Lower leg skin (tissue), 4 donors: Measurements from ENCODE around the gene ITGA11. TPM values are rescaled to one million over a fixed set of nuclear protein-coding genes. Genes with fewer than 3 reads are reported as not detected.
A peak's percentile ranks its signal among the peaks of the same experiment; 100 is the strongest.

Experiments
- DNase-seq, 2 donors: peaks; one replicate each; pipeline ENCODE4 v3.0.0-alpha.2; 2019; ENCODE audit warnings: low spot score in 2 of 2
- H3K4me3 ChIP-seq: fragments of 200-600 bp; sonication (generic); 2 replicates; pipeline ENCODE4 v1.5.1; 2017; ENCODE audit warnings: mild to moderate bottlenecking, low read depth; ENCODE audit not compliant: poor library complexity, severe bottlenecking
- CTCF ChIP-seq, 3 donors: fragments of 450-650 bp; IDR thresholded peaks; one replicate each; pipeline ENCODE4 v1.5.1; 2016; ENCODE audit warnings: antibody characterized with exemption in 3 of 3, mild to moderate bottlenecking in 3 of 3, moderate library complexity in 2 of 3
- POLR2A ChIP-seq, 2 donors: fragments of 450-650 bp; IDR thresholded peaks; one replicate each; pipeline ENCODE4 v1.6.1; 2016 to 2017; ENCODE audit warnings: antibody characterized with exemption in 2 of 2, mild to moderate bottlenecking in 1 of 2, moderate library complexity in 1 of 2
- WGBS, 2 donors: methylation state at CpG; one replicate each; pipeline ENCODE4 v1.1.5; 2018; 5-methylcytosine and 5-hydroxymethylcytosine counted together
- intact Hi-C: fragments of 100-400 bp; cut with DNase I; formaldehyde crosslinking; loops from one replicate; pipeline ENCODE4 v1.15.0; 2023; ENCODE audit warnings: low total_unique reads
- total RNA-seq, 4 donors: library from RNA; depleted of rRNA; stranded (reverse); fragments of >200 nt; gene quantifications; one replicate each; pipeline ENCODE4 v1.1.0, GENCODE V29; 2016

The ITGA11 gene
- total RNA-seq, 4 donors from 2014 or later = 0.51 to 3.5 (median 2.0) TPM

DNA sequence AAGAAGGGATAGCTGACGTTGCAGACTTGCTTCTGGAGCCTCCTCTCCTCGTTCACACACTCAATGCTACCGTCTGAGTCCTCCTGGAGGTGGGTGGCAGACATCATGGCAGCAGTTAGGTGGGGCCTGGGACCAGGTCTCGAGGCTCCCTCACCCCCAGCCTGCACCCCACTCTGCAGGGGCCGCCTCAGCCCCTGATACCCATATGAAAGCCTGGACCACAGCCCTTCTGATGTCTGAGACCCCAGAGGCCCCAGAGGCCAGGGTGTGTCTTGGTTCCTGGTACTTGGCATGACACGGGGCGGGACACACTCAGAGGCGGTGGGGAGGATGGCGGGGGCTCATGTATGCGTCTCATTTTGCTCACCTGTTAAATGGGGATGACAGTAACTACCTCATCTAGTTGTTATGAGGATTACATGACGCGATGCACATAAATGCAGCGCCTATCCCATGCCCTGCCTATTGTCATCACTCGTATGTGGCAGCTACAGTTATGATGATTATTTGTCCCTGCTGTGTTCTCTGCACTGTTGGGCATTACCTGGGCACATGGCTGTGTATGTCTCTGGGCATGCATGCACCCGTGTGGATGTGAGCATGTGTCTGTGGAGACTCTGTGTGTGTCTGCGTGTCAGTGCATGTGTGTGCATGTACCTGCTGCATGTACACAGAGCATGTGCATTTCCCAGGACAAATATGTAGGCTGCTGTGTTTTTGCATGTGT, 114.5 kb downstream of the ITGA11 start:
- peak in 1 of 2 donors; percentile 75 for DNase-seq
- WGBS, 2 donors = 88% methylated on average over 16 of the region's 16 CpGs
- H3K4me3 ChIP-seq = no peak overlapping the region
- intact Hi-C loops = no loop called here
- TF ChIP-seq CTCF (IDR thresholded peaks at IDR 0.05) = no peak
- no peak for TF ChIP-seq POLR2A (IDR thresholded peaks at IDR 0.05)

DNA sequence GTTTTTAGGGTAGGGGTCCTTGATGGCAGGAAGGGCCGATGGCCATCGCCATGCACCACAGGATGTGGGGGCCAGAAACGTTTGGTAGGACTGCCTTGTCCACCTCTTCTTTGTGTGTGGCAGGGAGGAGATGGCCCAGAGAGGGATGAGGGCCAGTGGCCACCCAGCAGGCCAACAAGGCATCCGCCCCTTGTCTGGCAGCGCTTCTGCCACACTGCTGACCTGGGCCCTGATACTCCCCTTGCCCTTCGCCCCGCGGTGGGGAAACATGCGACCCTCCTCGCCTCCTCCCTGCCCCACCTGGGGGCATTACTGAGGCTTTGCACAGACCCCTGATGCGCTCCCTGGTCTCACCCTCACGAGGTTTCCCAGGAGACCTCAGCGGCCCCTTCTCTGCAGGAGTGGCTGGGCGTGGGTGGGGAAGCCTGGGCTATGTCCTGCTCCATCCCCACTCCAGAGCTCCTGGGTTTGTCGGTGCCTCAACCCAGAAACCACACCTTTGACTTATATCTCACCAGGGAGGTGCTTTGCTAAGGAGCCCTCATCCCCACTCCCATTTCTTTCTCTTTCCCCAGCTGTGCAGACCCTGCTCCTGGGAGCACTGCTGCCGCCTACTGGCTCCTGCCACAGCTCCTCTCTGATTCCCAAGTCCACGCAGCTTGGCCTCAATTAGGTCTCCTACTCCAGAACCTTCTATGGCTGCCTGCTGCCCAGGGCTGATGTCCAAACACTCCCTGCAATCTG, 115.7 kb downstream of the ITGA11 start:
- TF ChIP-seq CTCF (IDR thresholded peaks at IDR 0.05) (no peak), POLR2A (IDR thresholded peaks at IDR 0.05) (no peak)
- H3K4me3 ChIP-seq = no peak overlapping the region
- intact Hi-C loops = no loop called here
- 80 to 82% methylated on average over 17 of the region's 17 CpGs for WGBS, 2 donors
- peak in 1 of 2 donors; percentile 65 for DNase-seq

- intact Hi-C loops = no loop called here
- WGBS, 2 donors = 73% methylated on average over 11 of the region's 11 CpGs
- no peak for TF ChIP-seq CTCF (IDR thresholded peaks at IDR 0.05)
- TF ChIP-seq POLR2A (IDR thresholded peaks at IDR 0.05) = no peak
- no peak overlapping the region for H3K4me3 ChIP-seq
- peak in 1 of 2 donors; percentile 54 for DNase-seq
These were observed 116.4 kb downstream of the ITGA11 start for GRCh38 chr15:68315495-68316031.

DNA sequence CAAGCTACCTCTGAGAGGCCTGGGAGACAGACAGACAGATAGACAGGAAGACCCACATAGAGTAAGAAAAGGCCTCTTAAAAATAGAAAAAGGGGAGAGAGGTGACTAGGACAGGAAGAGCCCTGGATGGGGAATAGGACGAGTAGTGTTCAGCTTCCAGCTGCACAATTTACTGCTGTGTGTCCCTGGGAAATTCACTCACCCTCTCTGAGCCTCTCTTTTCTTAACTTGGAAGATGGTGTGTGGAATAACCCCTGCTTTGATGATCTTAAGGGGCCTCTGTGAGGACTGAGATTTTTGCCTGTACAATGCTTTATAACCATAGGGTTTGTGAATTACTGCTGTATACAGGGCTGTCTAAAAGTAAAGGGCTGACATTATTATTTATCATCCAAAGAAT, 116.9 kb downstream of the ITGA11 start:
- WGBS, 2 donors = 86 to 100% methylated on average over 1 of the region's 1 CpG
- DNase-seq = no peak
- H3K4me3 ChIP-seq = no peak overlapping the region
- intact Hi-C loops = no loop called here
- TF ChIP-seq POLR2A (IDR thresholded peaks at IDR 0.05) (no peak), CTCF (IDR thresholded peaks at IDR 0.05) (no peak)

- DNase-seq = peak in 1 of 2 donors; percentile 56
- intact Hi-C loops = loop anchor here (5.0 kb wide), 1 partner anchor 68 kb away; no protein-coding TSS in a partner anchor
These were observed 117.4 kb downstream of the ITGA11 start for GRCh38 chr15:68314563-68314962.

More at GRCh38 chr15:68314563-68314962, 117.4 kb downstream of the ITGA11 start:
- no peak overlapping the region for H3K4me3 ChIP-seq
- TF ChIP-seq CTCF (IDR thresholded peaks at IDR 0.05) = no peak
- TF ChIP-seq POLR2A (IDR thresholded peaks at IDR 0.05) = no peak
- WGBS, 2 donors = 86 to 90% methylated on average over 11 of the region's 11 CpGs
